ENCODE results near the gene SKAP2.

DNA sequence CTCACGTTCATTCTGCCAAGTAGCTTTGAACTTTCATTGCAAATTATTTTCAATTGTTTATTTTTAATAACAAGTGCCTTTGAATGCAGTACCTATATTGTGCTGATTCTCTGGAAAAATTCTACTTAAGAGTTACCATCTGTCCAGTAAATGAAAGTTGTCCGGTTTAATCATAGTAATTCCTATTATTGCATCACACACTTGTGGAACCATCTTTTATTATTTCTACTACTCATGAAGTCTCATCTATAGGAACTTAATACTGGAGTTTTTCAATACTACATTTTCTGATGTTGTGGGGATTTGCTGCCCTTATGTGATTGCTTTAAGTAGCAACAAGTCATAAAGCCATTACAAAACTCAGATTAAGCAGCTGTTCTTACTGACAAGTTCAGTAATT is 16.5 kb upstream of the SKAP2 start:
- TF ChIP-seq, protein P1, sequence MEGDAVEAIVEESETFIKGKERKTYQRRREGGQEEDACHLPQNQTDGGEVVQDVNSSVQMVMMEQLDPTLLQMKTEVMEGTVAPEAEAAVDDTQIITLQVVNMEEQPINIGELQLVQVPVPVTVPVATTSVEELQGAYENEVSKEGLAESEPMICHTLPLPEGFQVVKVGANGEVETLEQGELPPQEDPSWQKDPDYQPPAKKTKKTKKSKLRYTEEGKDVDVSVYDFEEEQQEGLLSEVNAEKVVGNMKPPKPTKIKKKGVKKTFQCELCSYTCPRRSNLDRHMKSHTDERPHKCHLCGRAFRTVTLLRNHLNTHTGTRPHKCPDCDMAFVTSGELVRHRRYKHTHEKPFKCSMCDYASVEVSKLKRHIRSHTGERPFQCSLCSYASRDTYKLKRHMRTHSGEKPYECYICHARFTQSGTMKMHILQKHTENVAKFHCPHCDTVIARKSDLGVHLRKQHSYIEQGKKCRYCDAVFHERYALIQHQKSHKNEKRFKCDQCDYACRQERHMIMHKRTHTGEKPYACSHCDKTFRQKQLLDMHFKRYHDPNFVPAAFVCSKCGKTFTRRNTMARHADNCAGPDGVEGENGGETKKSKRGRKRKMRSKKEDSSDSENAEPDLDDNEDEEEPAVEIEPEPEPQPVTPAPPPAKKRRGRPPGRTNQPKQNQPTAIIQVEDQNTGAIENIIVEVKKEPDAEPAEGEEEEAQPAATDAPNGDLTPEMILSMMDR (IDR thresholded peaks at IDR 0.05) = no peak
- TF ChIP-seq POLR2A (IDR thresholded peaks at IDR 0.05) = no peak
